ENCODE data around the gene IFT122.
"Not testable (repeated sequence)": the region's sequence is repeated elsewhere in the genome, so short reads cannot be mapped to it uniquely, and the experiment has no call there.

The IFT122 gene, protein sequence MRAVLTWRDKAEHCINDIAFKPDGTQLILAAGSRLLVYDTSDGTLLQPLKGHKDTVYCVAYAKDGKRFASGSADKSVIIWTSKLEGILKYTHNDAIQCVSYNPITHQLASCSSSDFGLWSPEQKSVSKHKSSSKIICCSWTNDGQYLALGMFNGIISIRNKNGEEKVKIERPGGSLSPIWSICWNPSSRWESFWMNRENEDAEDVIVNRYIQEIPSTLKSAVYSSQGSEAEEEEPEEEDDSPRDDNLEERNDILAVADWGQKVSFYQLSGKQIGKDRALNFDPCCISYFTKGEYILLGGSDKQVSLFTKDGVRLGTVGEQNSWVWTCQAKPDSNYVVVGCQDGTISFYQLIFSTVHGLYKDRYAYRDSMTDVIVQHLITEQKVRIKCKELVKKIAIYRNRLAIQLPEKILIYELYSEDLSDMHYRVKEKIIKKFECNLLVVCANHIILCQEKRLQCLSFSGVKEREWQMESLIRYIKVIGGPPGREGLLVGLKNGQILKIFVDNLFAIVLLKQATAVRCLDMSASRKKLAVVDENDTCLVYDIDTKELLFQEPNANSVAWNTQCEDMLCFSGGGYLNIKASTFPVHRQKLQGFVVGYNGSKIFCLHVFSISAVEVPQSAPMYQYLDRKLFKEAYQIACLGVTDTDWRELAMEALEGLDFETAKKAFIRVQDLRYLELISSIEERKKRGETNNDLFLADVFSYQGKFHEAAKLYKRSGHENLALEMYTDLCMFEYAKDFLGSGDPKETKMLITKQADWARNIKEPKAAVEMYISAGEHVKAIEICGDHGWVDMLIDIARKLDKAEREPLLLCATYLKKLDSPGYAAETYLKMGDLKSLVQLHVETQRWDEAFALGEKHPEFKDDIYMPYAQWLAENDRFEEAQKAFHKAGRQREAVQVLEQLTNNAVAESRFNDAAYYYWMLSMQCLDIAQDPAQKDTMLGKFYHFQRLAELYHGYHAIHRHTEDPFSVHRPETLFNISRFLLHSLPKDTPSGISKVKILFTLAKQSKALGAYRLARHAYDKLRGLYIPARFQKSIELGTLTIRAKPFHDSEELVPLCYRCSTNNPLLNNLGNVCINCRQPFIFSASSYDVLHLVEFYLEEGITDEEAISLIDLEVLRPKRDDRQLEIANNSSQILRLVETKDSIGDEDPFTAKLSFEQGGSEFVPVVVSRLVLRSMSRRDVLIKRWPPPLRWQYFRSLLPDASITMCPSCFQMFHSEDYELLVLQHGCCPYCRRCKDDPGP

DNA sequence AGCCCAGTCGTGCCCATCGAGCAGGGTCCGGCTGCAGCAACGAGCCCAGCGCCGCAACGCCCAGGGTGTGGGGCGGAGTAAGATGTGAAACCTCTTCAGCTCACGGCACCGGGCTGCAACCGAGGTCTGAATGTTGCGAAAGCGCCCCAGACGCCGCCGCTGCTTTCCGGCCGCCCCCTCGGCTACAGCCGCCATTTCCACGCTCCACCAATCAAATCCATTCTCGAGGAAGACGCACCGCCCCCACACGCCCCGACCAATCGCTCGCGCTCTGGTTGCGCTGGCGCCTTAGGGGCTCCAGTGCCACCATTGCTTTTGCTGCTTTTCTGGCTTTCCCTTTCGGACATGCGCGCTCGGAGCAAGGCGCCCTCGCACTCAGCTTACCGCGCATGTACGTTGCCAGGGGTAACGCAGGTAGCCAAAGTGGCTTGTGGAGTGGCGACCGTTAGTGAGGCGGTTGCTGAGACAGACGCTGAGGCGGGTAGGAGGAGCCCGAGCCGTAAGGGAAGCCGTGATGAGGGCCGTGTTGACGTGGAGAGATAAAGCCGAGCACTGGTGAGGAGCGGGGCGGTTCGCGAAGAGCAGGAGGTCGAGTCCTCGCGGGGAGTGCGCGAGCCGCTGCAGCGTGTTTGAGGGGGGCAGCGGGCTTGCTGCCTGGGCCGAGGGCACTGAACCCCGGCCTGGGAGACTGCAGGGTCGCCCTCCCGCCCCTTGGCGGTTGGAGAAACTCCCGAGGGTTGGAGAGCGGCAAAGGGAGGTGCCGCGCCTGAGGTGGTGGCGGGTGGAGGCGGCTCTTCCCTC is at the start of gene IFT122, which contains the start of gene MBD4:
TSS of gene IFT122 (plus strand) at position 408 of the 801 bp plus-strand sequence. CDS start at position 515, 107 bp downstream.
TSS of gene MBD4 (minus strand) at position 132 of the 801 bp plus-strand sequence. CDS start at position 17, 115 bp downstream.
- DNase-seq (ENCODE audit: low read depth, low spot score) = peak; percentile 100

DNA sequence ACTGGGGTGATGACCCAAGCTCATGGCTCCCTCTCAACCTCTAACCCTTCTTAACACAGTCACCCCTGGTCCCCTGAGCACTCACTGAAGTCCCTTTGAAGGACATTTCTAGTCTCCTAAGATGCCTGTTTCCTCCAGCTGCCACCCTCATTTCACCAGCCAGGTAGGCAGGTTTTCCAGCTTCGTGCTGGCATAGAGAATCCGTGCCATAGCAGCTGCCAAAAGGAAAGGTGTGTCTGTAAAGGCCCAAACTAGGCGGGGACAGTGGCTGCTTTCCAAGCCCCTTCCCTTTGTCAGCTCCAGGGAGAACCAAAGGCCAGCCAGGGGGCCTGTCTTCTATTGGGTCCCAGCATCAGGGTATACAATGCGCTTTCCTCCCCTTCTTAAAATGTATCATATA is 48.4 kb upstream of the IFT122 start:
- not testable (repeated sequence) for DNase-seq (ENCODE audit: low read depth, low spot score)

DNA sequence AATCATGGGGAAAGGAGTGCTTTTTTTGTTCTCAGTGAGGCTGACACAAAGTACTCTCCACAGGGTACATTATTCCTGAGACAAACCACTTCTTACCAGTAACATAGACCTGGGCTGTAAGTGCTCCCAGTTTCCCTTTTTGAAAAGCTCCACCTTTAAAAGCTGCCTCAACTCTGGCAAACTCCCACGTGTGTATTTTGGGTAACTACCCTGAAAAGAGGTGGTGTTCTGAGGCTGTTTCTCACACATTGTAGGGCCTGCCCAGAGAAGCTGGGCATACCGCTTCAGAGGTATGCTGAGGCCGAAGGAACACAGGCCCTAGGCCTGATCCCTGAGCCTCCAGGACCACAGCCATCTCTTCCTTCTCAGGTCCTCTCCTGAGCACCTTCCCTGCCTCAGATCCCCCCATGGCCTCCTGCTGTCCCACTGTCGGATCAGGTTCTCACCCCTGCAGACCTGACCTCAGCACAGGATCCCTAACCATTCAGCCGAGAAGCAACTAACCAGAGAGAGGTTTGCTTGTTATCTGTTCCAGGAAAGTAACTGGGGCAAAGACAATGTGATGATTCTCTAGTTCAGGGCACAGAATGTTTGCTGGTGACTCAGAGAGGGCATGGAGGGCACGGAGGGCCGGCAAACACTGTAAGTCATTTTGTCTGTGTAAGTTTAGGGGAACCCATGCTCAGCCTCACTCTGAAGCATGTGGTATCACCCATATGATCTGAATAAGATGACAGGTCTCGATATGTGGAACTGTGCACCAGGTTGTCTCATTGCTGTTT is 47.7 kb upstream of the IFT122 start:
- not testable (repeated sequence) for DNase-seq (ENCODE audit: low read depth, low spot score)

DNA sequence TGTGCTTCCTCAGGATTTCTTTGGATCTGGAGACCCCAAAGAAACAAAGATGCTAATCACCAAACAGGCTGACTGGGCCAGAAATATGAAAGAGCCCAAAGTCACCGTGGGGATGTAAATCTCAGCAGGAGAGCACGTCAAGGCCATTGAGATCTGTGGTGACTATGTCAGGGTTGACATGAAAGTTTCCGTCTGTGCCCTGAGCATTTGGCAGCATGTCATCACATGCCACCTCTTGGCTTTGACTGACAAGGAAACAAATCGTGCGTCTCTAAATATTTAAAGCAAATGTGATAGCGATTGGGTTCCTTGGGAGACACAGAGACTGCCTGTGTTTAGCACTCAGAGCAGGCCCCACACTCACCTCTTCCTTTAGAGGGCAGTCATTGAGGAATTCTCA is 46.8 kb upstream of the IFT122 start:
- DNase-seq (ENCODE audit: low read depth, low spot score) = no peak

DNA sequence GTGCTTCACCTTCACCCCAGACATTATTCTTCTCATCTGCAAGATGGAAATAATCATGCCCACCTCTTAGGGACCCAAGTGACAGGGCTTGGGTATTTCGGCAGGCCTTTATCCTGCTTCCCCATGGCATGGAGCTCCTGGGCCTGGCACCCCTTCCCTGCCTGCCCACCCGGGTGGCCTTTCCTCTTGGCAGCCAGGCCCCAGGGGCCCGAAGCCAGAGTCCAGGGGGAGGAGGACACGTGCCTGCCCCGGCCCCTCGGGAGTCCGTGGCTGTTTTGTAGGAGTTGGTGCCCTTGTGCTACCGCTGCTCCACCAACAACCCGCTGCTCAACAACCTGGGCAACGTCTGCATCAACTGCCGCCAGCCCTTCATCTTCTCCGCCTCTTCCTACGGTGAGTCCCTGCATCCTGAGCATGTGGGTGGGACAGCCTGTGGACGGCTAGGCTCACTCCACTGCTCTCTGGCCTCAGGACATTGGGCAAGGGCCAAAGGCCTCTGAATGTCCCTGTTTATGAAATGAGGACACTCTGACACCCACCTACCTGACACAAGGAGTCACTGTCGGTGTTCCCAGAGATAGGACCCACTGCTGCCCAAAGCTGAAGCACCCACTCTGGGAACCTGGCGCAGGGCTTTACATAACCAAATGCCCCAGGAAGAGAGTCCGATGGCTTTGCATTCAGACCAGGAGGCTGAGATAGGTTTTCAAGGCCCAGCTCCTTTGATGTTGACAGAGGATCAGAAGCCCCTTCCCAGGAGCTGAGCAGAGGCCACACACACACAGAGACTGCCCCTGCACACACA is 46.1 kb upstream of the IFT122 start:
- DNase-seq (ENCODE audit: low read depth, low spot score) = not testable (repeated sequence)

DNA sequence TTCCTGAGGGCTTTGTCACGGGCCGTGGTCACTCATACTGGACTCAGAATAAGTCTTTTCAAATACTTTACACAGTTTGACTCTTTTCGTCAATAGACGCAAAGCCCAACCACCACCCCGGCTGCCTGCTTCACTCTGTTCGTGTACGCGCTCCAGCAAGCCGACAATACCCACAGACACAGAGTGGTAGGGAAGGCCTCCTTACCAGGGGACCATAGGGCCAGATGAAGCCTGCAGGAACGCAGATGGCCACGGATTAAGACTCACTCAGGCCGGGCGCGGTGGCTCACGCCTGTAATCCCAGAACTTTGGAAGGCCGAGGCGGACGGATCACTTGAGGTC is 41.2 kb upstream of the IFT122 start:
- DNase-seq (ENCODE audit: low read depth, low spot score) = peak; percentile 45

DNA sequence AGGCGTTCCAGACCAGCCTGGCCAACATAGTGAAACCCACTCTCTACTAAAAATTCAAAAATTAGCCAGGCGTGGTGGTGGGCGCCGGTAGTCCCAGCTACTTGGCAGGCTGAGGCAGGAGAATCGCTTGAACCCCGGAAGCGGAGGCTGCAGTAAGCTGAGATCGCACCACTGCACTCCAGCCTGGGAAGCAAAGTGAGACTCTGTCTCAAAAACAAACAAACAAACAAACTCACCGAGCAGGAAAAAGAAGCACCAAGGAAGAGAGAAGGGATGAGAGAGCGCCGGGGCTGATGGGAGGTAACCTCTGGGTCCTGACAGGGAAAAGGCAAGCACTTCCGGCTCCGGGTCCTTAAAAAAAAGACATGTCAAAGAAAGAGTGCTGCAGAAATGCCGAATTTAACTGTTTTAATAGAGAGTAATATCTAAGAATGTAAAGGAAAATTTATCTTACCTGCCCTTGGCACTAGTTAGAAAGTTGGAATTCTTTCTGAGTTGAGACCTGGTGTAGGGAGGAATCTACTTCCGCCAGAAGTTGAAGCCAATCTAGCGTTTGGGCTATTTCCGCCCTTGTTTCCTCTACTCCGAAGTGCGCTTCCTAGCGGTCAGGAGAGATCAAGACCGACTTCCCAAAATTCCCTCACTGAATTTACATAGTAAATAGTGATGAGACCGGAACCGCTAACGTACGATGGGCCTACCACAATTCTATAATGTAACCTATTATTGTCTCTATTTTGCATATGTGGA is 40.7 kb upstream of the IFT122 start:
- DNase-seq (ENCODE audit: low read depth, low spot score) = peak; percentile 96

DNA sequence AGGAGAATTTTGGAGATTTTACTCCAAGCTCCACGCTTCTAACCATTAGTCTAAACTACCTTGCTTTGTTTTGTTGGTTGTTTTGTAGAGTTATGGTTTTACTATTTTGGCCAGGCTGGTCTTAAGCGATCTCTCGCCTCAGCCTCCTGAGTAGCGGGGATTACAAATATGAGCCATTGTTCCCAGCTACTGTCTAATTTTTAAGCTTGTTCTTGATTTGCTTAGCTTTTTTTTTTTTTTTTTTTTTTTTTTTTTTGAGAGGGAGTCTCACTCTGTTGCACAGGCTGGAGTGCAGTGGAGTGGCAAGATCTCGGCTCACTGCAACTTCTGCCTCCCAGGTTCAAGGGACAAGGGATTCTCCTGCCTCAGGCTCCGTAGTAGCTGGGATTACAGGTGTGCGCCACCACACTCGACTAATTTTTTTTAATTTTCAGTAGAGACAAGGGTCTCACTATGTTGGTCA is 40.1 kb upstream of the IFT122 start:
- no peak for DNase-seq (ENCODE audit: low read depth, low spot score)

DNA sequence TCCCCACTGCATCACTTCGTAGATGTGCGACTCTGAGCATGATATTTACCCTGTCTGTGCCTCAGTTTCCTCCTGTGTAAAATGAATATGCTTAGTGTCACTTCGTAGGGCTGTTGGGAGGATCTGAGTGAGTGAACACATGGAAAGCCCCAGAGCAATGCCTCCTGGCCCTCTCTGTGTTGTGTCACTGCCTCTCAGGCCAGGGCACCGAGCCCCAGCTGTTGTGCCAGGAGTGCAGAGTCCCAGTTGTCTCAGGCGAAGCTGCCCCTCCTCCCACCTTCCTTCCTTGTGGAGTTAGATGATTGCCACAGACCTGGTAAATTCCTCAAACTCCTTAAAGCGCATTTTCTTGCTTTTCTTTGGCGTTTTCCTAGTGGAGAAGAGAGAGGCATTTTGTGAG is 37.8 kb upstream of the IFT122 start:
- no peak for DNase-seq (ENCODE audit: low read depth, low spot score)

DNA sequence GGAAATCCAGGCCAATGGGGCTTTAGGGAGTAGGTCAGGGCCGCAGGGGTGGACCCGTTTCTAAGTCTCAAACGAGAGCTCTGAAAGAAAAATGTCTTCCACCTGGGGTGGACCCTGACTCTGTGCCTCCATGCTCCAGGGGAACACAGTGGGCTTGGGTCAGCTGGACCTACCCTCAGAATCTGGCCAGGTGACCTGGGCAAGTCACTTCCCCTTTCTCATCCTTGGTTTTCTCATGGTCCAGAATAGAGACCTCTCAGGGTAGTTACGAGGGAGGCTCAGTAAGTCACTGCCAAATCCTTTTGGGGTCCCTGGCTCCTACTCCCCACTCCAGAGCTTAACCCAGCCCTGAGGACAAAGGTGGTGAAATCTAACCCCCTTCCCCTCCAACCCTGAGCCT is 37.4 kb upstream of the IFT122 start:
- no peak for DNase-seq (ENCODE audit: low read depth, low spot score)

DNA sequence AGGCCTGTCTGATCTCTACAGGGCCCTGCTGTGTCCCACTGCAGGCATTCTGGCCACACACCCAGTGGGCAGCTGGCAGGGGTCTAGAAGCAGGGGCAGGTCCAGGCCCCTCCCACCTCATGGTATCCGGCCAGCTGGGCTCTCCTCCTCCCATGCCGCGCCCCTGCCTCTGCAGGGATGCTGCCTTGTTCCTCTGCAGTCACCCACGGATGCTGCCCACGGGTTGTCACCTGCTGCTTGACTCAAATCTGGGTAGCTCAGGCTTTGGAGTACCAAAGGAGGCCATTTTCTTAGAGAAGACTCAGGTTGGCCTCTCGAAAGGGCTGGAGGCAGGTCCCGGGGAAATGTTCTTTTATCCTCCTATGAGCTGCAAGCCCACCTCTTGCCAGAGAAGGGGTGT is 36.6 kb upstream of the IFT122 start:
- DNase-seq (ENCODE audit: low read depth, low spot score) = no peak

DNA sequence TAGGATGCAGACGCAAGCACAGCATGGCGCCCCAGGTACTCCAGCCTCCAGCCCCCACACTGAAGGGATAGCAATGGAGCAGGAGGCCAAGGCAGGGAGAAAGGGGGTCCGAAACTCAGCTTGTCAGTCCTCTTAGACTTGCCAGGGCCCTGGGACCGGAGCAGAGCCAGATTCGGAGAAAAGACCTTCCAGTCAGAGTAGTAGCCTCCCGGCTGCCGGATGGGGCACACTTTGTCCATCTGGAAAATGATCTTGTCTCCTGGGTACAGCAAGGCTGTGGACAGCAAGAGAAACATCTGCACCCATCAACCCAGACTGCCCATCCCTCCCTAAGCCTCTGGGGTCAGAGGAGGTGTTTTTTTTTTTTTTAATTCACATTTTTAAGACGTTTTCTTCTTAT is 35.9 kb upstream of the IFT122 start:
- DNase-seq (ENCODE audit: low read depth, low spot score) = no peak

DNA sequence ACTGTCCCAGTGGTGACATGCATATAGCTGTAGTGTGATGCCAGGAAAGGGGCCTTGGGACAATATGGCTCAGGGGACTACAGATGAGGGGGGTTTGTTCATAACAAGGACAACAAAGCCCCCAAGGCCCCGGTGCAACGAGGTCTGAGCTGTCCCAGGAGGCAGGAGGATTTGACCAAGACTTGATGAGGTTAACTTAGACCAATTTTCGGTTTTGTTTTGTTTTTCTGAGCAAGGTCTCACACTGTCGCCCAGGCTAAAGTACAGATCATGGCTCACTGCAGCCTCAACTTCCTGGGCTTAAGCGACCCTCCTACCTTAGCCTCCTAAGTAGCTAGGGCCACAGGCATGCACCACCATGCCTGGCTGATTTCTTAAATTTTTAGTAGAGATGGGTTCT is 35.4 kb upstream of the IFT122 start:
- DNase-seq (ENCODE audit: low read depth, low spot score) = no peak

DNA sequence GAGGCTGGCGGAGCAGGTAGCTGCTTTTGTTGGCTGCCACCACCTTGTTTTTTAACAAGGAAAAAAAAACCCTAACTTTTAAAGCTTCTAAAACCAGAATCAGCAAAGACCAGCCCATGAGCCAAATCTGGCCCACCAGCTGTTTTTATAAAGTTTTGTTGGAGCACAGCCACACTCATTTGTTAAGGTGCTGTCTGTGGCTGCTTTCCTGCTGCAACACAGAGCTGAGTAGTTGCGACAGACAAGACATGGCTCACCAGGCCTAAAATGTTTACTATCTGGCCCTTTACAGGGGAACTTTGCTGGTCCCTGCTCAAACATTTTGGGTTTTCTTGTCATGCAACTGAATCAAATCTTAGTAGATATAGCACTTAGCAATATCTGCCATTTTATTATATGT is 30.5 kb upstream of the IFT122 start:
- DNase-seq (ENCODE audit: low read depth, low spot score) = peak; percentile 41

DNA sequence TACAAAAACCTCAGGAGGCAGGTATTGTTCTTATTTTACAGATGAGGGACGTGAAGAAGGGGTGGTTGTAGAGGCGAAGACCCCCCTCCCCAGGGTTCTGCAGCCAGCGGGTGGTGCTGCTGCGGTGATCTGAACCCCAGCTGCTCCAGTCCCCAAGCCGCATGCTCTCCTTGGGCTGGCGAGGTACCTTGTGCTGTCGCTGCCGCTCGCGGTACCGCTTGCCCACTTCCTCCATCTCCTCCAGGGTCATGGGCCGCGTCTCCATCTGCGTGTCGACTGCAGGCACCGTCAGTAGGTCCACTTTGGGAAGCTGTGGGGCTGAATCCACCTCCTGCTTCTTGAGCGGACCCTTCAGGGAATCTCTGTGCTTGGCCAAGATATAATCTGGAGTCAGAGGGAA is 29.1 kb upstream of the IFT122 start:
- DNase-seq (ENCODE audit: low read depth, low spot score) = no peak

DNA sequence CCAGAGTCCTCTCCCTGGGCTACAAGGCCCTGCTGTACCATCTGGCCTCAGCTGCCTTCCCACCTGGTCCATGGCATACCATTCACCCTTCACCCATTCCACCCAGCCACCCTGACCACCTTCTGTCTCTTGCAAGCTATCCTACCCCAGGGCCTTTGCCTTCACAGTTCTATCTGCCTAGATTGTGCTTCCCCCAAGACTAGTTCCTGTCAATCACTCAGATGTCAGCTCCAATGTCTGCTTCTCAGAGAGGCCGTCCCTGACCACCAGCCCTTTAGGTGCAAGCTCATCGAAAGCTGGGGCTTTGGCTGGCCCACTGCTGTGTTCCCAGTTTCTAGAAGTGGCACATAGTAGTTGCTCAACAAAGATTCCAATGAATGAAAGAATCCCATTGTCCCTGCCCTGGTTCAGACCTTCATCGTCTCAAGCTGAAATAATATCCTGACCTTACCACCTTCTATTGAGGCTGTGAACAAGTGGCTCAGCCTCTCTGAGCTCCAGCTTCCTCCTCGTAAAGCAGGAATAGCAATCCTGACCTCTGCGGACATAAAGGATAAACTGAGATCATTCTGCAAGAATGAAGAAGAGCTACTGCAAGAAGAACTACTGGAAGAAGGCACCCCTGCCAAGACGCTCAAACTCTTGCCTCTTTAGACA is 27.4 kb upstream of the IFT122 start:
- no peak for DNase-seq (ENCODE audit: low read depth, low spot score)

DNA sequence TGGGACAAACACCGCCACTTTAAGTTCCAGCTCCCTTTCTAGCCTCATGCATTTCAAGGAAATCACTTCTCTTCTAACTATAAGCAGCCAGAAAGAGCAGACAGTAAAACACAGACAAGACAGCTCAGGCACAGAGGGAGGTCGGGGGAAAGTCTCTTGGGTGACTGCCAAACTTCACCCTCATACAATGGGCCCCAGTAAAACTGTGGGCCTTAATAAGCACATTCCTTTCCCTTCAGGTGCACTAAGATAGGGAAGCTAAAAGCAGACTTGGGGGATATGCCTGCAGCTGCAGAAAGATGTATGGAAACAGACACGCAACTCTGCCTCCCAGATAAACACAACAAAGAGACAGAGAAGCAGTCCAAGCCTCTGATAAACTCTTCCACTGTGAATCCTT is 26.8 kb upstream of the IFT122 start:
- not testable (repeated sequence) for DNase-seq (ENCODE audit: low read depth, low spot score)
